ENCODE results near the gene NPIPB6.
A peak's percentile ranks its signal among the peaks of the same experiment; 100 is the strongest.

NPIPB6 gene

DNA sequence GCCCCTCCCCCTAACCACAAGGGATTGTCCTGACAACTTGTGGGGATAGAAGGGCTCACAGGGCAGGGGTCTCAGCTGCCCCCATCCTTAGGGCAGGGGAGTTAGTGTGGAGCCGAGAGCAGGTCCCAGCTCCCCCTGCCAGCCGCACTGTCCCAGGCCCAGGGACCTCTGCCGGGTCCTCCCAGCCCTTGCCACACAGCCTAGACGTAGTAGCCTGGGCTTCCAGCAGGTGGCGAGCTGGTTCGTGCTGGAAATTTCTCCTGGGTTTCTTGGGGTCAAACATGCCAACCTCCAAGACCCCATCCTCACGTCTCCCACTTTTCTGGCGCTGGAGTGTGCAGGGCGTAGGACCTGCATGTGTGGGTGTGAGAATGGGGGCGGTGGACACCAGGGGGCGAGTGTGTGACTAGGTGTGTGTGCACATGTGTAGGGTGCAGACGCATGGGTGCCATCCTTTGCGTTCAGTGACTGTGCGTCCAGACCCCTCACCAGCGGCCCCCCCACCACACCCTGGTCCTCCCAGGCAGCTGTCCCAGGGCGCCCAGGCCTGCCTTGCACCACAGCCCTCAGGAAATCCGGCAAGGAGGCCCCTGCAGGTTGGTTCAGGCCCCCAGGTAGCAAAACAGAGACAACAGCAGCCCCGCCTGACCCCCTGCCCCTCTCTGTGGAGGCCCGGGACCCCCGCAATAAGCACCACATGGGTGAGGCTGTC, 41.5 kb downstream of the NPIPB6 start:
- peak; percentile 4 to 19 for DNase-seq

DNA sequence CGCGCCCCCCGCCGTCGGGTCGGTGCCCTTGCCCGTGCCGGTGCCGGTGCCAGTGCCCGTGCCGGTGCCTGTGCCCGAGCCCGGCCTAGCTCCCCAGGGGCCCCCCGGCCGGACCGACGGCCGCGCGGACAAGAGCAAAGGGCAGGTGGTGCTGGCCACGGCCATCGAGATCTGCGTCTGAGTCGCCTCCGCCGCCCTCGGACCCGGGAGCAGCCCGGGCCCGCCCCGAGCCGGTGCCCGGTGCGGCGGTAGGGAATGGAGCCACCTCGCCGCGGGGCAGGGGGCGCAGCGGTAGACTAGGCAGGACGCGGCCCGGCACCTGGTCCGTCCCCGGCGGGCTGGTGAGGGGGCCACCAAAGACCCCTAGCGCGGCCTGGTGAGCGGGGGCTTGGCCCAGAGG, 42.6 kb downstream of the NPIPB6 start:
- DNase-seq = no peak

DNA sequence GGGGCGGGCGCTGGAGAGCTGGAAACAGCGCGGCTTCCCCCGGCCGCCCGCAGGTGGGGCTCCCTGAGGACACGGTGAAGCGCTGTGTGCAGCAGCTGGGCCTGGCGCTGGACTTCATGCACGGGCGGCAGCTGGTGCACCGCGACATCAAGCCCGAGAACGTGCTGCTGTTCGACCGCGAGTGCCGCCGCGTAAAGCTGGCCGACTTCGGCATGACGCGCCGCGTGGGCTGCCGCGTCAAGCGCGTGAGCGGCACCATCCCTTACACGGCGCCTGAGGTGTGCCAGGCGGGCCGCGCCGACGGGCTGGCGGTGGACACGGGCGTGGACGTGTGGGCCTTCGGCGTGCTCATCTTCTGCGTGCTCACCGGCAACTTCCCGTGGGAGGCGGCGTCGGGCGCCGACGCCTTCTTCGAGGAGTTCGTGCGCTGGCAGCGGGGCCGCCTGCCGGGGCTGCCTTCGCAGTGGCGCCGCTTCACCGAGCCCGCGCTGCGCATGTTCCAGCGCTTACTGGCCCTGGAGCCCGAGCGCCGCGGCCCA, 43.2 kb downstream of the NPIPB6 start:
- no peak for DNase-seq

DNA sequence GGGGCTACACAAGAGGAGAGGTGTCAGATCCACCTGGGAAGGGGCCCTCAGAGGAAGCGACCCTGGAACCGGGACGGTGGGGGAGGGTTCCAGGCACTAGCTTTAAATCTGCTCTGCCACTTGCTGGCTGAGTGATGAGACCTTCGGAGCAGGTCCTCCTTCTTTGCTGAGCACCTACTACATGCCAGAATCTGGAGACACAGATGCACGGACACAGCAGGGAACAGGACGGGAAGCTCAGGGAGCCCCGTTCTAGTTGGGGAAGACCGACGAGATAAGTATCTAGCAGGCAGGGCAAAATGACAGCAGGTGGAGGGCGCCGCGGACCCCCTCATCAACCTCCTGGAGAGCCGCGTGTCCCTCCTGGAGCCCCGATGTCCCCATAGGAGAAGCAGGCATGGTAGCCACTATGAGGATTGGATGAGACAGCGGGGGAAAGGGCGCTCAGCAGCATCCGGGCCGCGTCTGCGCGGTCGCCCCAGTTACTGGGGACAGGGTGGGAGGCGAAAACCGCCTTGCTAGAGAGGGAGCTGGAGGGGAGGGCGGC, 43.8 kb downstream of the NPIPB6 start:
- no peak for DNase-seq

DNA sequence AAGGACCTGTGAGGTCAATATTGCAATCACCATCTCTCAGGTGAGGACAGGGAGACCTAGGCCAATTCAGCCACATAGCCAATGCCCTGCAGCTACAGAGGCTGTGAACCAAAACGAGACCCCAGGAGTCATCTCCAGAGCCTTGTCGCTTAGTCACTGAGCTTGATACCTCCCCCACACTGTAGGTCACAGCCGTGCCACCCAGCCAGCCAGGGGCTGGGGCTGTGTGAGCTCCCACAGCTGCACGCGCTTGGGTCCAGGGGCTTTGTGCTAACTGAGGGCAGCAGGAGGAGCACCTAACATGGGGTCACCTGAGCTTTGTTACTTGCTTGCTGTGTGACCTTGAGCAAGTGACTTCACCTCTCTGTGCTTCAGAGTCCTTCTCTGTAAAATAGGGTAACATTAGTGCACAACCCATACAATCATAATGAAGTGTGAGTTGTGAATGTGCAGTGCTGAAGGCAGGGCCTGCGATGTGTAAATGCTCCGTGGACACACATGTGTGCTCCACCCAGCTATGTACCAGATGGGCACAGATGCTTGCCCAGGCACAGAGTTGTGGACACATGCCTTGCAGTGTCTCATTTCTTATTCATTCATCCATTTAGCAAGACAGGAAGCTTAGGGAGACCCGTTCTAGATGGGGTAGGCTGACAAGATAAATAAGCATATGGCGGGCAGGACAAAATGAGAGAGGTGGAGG, 45.1 kb downstream of the NPIPB6 start:
- DNase-seq = no peak

DNA sequence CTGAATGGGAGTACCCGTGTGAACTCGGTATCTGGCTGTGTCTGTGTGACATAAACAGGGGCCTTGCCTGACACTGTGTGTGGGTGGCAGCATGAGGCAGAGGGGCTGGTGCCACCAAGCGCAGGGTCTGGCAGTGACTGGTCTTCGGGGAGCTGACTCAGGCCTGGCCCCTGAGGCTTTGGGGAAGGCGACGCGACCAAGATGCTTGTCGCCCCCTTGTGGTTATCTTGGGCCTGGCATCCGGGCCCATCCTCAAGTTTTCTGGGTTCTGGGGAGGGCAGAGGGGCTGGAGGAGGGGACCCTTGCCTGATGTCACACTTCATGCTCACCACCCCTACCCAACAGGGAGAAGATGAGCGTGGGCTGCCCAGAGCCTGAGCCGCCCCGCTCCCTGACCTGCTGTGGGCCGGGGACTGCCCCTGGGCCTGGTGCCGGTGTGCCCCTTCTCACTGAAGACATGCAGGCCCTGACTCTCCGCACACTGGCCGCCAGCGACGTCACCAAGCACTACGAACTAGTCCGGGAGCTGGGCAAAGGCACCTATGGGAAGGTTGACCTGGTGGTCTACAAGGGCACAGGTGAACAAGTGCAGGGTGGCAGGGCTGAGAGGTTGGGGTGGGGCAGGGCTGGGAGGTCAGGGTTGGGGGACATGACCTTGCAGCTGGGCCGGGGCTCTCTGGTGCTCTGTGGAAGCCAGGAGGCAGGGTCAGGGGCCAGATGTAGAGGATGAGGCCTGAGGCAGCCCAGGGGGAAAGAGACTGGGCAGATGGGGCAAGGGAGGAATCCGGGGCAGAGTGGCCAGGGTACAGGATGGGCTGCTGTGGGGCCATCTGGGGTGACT, 46.0 kb downstream of the NPIPB6 start:
- DNase-seq = peak; percentile 5 to 14

DNA sequence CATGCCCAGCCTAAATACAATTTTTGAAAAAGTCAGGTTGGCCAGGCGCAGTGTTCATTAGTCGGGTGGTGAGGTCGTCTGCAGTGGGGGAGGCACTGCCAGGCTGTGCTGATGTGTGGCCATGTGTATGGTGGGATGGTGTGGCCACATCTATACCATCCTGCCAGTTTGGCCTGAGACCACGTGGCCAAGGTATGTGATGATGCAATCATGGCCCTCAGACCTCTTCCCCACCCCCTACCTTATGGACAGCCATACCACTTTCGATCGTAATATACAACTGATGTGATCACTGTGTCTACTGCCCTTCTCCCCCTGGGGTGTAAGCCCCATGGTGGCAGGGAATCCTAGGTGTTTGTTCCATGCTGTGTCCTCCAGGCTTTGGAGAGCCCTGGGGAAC, 47.3 kb downstream of the NPIPB6 start:
- DNase-seq = no peak

DNA sequence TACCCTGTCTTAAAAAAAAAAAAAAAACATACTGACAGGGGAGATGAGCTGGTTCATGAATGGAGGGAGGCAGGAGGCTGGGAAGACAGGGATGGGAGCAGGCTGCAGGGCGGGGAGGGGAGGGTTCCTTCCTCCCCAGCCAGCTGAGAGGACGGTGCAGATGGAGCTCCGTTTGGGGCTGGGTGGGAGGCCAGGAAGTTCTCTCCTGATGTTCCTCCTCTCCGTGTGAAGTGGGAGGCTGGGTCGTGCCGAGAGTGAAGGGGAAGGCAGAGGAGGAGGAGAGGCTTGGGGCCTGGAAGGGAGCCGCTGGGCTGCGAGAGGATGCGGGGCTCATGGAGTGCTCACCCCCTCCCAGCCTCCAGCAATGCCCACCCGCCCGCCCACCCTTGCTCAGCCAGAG, 49.7 kb downstream of the NPIPB6 start:
- DNase-seq = no peak

DNA sequence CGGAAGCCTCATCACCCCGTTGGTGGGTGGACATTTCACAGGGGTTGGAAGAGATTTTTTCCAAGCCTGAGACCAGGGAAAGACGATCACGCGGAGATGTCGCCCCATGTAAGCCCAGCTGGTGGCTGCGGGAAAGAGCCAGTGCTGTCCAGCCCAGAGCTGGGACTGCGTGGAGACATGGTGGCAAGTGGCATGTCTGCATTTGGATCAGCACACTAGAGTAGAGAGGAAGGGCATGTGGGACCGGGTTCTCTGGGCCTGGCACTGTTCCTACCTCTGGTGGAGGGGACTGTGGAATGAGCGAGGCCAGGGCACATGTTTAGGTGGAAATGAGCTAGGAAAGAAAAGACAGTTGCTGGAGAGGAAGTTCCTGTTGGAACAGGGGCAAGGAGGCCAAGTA, 51.0 kb downstream of the NPIPB6 start:
- no peak for DNase-seq

DNA sequence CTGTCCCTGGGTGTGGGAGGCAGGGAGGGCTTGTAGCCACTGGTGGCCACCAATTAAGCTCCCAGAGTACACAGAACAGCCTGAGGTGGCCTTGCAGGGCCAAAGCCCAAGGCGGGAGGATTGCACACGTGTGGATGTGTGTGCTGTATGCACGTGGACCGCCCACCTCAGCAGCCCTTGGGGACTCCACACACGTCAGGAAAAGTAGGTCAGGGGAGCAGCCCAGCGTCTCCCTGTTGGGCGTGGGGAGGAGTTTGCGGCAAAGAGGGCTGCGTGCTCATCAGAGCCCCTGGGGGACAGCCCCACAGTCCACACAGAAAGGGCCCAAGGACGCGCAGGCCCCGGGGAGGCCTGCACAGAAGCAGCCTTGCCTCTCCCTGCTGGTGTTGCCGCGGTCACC, 51.4 kb downstream of the NPIPB6 start:
- no peak for DNase-seq

DNA sequence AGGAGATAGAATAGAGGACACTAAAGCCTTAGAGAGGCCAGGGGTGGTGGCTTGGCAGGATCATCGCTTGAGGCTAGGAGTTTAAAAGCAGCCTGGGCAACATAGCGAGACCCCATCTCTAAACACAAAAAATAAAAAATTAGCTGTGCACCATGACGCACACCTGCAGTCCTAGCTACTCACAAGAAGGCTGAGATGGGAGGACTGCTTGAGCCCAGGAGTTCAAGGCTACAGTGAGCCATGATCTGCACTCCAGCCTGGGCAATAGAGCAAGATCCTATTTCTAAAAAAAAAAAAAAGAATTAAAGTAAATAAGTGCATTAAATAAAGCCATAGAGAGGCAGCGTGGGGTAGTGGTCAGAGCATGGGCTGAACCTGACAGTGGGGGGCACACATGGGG, 51.9 kb downstream of the NPIPB6 start:
- no peak for DNase-seq

DNA sequence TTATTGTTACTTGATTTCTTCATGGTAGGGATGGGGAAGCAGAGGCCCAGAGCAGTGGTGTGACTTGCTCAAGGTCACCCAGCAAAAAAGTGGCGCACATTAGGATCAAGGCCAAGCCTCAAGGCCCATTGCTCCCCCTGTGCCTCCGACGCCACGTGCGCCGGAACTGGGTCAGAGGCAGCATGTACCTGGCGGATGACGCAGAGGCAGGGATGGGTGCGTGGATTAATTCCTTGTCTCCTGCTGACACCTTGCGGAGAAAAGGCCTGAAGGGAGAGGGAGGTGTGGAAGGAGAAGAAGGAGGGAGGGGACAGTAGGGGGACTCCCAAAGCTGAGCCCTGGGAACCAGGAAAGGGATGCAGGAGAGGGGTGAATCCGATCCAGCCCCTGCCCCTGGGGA, 52.5 kb downstream of the NPIPB6 start:
- no peak for DNase-seq

DNA sequence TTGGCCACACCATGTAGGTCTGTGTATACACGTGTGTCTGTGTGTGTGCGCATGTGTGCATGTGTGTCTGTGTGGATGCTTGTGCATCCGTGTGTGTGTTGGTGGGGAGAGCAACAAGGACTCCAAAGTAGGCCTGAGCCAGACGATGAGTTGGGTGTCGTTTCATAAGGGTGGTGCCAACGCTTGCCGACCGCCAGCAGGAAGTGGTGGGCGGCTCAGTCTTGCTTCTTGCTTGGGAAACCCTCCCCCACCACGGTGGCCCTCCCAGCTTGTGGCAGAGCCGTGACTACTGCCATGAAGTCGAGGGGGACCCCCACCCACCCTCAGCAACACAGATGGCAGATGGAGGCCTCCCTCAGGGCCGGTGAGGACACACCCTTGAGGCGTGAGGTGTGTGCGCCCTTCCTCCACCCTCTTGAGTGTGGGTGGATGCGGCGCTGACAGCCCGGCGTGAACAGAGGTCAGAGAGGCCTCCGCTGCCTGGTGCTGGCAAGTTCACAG, 53.4 kb downstream of the NPIPB6 start:
- no peak for DNase-seq

DNA sequence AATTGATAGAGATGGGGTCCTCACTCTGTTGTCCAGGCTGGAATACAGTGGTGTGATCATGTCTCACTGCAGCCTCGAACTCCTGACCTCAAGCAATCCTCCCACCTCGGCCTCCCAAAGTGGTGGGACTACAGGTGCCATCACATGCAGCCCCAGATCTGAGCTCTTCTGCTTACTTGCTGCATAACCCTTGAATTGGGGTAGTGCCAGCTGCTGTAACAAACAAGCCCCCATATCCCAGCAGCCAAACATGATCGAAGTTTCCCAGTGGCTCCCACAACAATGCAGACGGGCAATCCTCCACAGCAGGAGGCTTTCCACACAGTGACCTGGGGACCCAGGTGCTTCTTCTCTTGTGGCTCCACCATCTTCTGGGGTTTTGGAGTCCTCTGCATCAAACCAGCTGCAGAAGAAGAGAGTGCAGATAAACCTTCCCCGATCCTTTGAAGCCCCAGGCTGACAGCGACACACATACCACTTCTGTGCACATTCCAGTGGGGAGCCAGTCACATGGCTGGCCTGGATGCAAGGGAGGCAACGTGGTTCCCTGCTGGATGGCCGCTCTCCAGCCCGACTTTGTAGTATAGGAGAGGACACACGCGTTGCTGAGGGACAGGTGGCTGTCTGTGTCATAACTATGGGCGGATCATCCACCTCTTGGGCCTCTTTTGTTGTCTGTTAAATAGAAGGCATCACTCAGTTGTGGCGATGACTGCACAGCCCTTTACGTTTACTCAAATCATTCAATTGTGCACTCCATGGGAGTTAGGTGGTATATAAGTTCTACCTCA, 54.3 kb downstream of the NPIPB6 start:
- no peak for DNase-seq

DNA sequence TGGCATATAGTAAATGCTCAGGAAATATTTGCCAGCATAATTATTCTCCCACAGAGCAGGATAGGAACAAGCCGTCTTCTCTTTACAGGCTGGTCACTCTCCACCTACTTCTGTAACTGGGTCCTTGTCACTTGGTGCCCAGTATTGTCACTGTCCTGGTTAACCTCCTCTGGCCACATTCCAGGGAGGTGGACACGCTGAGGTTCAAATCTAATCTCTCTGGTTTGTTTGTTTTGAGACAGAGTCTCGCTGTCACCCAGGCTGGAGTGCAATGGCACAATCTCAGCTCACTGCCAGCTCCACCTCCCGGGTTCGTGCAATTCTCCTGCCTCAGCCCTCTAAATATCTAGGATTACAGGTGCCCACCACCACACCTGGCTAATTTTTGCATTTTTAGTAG, 55.4 kb downstream of the NPIPB6 start:
- no peak for DNase-seq

DNA sequence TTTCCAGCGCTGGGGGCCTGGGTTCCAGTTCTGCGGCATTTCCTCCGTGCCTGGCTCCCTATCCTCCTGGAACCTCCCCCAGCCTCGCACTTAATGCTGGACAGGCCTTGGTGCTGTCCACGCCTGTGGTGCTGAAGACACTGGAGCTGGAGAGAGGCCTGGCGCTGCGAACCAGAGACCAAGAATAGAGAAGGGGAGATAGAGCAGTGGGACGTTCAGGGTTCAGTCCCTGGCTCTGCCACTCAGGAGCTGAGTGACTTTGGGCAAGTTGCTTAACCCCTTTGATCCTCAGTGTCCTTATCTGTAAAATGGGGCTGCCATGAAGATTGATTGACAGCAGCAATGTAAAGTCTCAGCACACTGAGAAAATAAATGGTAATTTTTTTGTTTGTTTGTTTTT, 59.1 kb downstream of the NPIPB6 start:
- DNase-seq = peak; percentile 13 to 32

DNA sequence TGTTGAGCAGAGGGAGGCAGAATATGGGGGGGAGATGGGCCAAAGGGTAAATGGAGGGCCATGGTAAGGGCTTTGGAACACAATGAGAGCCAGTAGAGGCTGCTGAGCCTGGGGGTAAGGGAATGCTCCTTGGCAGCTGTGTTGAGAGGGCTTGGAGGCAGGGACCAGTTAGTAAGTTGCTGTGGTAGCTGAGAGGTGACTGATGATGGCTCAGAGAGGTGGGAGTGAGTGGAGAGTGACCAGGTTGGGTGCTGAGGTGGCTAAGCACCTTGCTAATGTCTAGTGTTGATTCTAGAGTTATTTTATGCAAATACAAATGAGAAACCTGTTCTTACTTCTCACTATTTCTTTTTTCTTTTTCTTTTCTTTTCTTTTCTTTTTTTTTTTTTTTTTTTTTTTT, 60.2 kb downstream of the NPIPB6 start:
- DNase-seq = no peak

DNA sequence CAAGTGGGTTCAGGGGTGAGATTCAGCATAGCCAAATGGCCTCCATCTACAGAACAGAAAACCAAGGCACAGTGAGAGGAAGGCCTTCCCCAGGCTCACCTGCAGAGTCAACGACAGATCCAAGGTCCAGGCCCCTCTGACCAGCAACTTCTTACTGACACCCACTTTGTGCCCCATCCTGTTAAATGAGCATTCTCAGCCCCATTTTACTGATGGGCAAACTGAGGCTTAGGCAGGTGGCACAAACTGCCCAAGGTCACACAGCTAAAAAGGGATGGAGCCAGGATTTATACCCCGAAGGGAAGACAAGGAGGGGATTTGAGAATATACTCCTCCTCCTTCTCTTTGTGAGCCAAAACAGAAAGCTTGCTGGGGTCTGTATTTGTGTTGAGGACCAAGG, 61.7 kb downstream of the NPIPB6 start:
- no peak for DNase-seq

DNA sequence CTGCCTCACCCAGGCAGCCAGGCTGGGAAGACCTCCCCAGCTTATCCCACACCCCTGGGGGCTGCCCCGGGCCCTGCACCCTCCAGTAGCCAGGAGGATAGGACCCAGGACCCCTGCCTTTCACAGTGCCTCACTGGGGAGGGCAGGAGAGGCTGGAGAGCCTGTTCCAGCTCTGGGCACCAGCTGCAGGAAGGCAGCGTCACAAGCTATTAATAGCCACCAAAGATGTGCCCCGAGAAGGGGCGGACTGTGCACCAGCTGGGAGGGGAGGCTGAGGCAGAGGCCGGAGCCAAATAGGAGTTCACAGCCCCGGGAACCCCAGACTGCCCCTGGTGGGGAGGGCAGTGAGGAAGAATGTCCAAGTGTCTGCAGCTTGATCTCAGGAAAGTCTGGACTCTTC, 62.2 kb downstream of the NPIPB6 start:
- no peak for DNase-seq

DNA sequence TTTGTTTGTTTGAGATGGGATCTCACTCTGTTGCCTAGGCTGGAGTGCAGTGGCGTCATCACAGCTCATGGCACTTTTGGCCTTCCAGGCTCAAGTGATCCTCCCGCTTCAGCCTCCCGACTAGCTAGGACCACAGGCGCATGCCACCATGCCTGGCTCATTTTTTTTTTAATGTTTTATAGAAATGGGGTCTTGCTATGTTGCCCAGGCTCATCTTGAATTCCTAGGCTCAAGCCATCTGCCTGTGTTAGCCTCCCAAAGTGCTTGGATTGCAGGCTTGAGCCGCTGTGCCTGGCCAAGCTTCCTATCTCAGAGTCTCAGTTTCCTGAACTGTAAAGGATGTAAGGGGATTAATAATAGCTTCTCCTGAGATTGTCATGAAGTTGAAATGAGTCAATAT, 63.0 kb downstream of the NPIPB6 start:
- no peak for DNase-seq

DNA sequence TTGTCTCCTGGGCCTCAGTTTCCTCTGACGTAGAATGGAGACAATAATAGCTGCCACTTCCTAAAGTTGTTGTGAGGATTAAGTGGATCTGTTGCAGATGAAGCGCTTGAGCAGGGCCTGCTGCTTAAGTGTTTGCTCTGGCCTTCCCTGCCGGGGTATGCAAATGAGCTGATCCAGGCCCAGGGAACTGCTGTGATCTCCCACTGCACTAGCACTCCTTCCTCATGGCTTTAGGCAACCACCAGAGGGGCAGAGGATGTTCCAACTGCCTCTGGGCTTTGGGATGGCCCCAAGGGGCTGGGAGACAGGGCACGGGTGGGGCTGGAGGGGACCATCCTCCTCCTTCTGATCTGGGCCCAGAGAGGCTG, 64.8 kb downstream of the NPIPB6 start:
- no peak for DNase-seq

DNA sequence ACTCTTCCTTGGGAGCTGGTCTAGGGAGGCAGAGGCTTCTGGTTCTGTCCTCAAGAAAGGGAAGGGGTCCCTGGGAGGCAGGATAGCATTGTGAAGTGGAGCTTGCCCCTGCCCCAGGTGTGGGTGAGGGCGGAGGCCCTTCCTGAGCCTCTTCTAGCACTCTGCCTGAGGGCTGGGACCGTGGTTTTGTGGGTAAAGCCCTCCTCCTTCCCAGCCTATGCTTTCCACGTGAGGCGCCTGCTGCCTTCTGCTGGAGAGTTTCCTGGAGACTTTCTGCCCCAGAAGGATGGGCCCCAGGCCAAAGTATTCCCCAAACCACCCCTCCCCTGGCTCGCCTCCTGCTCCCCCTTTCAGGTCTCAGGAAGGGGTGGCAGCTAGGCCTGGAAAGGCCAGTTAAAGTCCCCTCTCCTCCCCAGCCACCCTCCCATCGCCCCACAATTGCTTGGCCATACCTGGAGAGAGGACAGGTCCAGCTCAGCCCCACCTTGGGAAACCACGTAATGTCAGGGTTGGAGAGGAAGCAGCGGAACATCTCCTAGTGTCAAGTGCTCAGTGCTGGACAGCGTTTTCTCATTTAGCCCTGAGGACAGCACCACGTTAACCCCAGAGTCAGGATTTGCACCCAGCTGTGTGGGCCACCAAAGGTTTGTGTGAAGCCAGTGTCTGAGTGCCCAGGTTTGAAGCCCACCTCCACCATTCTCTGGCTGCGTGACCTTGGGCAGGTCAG, 65.4 kb downstream of the NPIPB6 start:
- DNase-seq = no peak
